Measurements from ENCODE around the gene MYEF2. TPM values are rescaled to one million over a fixed set of nuclear protein-coding genes. Genes with fewer than 3 reads are reported as not detected.

Gene MYEF2
- total and polyA plus RNA-seq, 7 donors = 2.4 to 80.4 (median 21.8) TPM

DNA sequence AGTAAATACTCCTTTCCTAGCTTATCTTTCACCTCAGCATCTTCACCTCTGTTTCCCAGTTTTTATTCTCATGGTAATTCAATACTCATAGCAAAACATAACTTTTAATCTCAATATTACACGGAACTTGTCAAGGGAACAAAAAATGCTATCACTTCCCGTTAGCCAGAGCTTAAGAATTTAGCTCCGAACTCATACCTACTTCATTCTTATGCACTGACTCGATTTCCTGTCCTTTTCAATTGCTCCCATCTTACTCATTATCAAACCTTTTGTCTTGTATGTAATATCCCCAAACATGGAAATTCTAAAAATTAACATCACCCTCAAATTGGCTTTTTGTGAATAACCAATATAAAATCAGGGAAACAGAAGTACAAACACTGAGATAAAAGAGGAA, 28.2 kb downstream of the MYEF2 start:
- Histone ChIP-seq H3K36me3 (peaks cover 0 to 43% (median 2%) of the 10 kb centered on the region in 4 donors), H3K27ac (no peak overlapping the region), H3K4me1 (peaks cover 0 to 18% (median 12%) of the 10 kb centered on the region in 4 donors), H3K4me3 (no peak overlapping the region), H3K9me3 (no peaks in the 10 kb centered on the region), H3K27me3 (no peaks in the 10 kb centered on the region)
- intact Hi-C loops (cut with DNase I) = no loop called here
- TF ChIP-seq EP300 (IDR thresholded peaks at IDR 0.05) (no peak), CTCF (IDR thresholded peaks at IDR 0.05) (no peak), POLR2A (IDR thresholded peaks at IDR 0.05) (no peak), POLR2AphosphoS5 (IDR thresholded peaks at IDR 0.05) (no peak)
- no peak for DNase-seq
- 92% methylated on average over 4 of the region's 4 CpGs for WGBS, 2 donors

DNA sequence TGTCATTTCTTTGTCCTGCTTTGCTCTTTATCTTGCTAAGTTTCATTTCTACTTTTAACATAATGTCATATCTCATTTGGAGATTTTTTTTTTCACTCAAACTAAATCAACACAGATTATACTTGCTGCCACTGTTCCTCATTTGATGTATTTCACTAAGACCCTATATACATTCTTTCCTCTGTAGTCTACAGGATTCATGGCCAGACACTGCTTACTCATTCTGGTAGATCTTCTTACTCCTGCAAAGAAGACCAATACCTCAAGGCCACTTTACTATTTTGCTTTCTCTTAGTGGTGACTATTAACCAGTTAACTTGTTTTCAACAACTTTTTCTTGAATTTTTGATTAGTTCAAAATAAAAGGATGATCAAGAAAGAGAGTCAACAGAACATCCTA, 30.7 kb downstream of the MYEF2 start:
- Histone ChIP-seq H3K27me3 (no peaks in the 10 kb centered on the region), H3K9me3 (no peaks in the 10 kb centered on the region), H3K27ac (no peak overlapping the region), H3K36me3 (peaks cover 0 to 30% (median 0%) of the 10 kb centered on the region in 4 donors), H3K4me1 (peaks cover 0 to 40% (median 30%) of the 10 kb centered on the region in 4 donors), H3K4me3 (no peak overlapping the region)
- no peak for DNase-seq
- TF ChIP-seq CTCF (IDR thresholded peaks at IDR 0.05) (no peak), POLR2A (IDR thresholded peaks at IDR 0.05) (no peak), POLR2AphosphoS5 (IDR thresholded peaks at IDR 0.05) (no peak), EP300 (IDR thresholded peaks at IDR 0.05) (no peak)
- intact Hi-C loops (cut with DNase I) = no loop called here

- intact Hi-C loops (cut with DNase I) = no loop called here
- Histone ChIP-seq H3K4me3 (no peak overlapping the region), H3K27me3 (no peaks in the 10 kb centered on the region), H3K4me1 (peaks cover 0 to 40% (median 30%) of the 10 kb centered on the region in 4 donors), H3K9me3 (no peaks in the 10 kb centered on the region), H3K27ac (no peak overlapping the region), H3K36me3 (peaks cover 0 to 17% (median 0%) of the 10 kb centered on the region in 4 donors)
- TF ChIP-seq POLR2AphosphoS5 (IDR thresholded peaks at IDR 0.05) = no peak
- no peak for TF ChIP-seq POLR2A (IDR thresholded peaks at IDR 0.05)
- no peak for TF ChIP-seq EP300 (IDR thresholded peaks at IDR 0.05)
- no peak for TF ChIP-seq CTCF (IDR thresholded peaks at IDR 0.05)
- DNase-seq = no peak
Measured at GRCh38 chr15:48145923-48146322, 32.2 kb downstream of the MYEF2 start.

DNA sequence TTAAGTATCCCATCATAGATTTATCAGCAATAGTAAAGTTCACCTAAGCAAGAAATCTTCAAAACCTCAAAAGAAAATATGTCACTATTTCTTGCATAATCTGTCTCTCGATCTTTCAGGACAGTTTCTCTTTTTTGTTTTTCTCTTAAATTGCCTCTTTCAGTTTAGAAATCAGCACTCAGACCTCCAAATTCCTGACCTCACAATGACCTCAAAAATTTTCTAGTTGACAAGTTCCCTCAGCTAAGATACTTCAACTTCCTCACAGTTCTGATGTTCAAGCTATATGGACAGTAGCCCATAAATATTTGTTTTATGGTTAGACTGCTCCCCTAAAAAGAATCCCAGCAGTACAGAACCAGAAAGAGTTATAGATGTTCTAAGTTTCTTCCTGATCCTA, 33.2 kb downstream of the MYEF2 start:
- no peak for DNase-seq
- peaks cover 0 to 17% (median 0%) of the 10 kb centered on the region in 4 donors for H3K36me3 ChIP-seq
- H3K9me3 ChIP-seq = no peaks in the 10 kb centered on the region
- H3K27ac ChIP-seq = peak overlapping the region in 2 of 4 donors; percentile 4 to 58
- intact Hi-C loops (cut with DNase I) = no loop called here
- H3K4me3 ChIP-seq = no peak overlapping the region
- H3K4me1 ChIP-seq = peaks cover 0 to 40% (median 30%) of the 10 kb centered on the region in 4 donors
- WGBS, 2 donors = 54 to 66% methylated on average over 1 of the region's 1 CpG
- no peaks in the 10 kb centered on the region for H3K27me3 ChIP-seq
- no peak for TF ChIP-seq POLR2A (IDR thresholded peaks at IDR 0.05)
- no peak for TF ChIP-seq POLR2AphosphoS5 (IDR thresholded peaks at IDR 0.05)
- no peak for TF ChIP-seq EP300 (IDR thresholded peaks at IDR 0.05)
- TF ChIP-seq CTCF (IDR thresholded peaks at IDR 0.05) = no peak

DNA sequence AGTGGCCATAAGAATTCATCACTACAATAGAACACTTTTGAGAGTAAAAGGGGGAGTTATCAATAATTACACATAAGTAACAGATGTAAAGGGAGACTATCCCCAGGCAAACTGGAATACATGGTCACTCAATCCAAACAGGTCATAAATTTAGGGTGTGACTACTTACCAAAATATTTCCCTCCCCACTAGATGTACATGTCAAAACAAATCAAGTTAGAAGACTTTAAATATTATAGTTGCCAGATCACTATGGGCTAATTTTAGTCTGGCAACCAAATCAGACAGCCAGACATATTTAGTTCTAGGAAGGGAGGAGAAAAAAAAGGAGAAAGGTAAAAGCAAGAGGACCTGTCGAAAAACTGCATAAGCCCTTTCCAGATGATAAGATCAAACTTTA, 34.2 kb downstream of the MYEF2 start:
- intact Hi-C loops (cut with DNase I) = no loop called here
- Histone ChIP-seq H3K4me1 (peaks cover 0 to 40% (median 30%) of the 10 kb centered on the region in 4 donors), H3K4me3 (no peak overlapping the region), H3K36me3 (peaks cover 0 to 17% (median 0%) of the 10 kb centered on the region in 4 donors), H3K9me3 (no peaks in the 10 kb centered on the region), H3K27me3 (no peaks in the 10 kb centered on the region), H3K27ac (peak overlapping the region in 2 of 4 donors; percentile 53 to 58)
- no peak for DNase-seq
- TF ChIP-seq POLR2AphosphoS5 (IDR thresholded peaks at IDR 0.05) (peak in 3 of 4 donors; percentile 10 to 61 (median 54)), POLR2A (IDR thresholded peaks at IDR 0.05) (no peak)
- 90 to 91% methylated on average over 1 of the region's 1 CpG for WGBS, 2 donors
